Inflammatory macrophage treated with lipopolysaccharide for 4 hours (primary cell): ENCODE results near the gene SCAF4.
A peak's percentile ranks its signal among the peaks of the same experiment; 100 is the strongest.
"Not testable (repeated sequence)": the region's sequence is repeated elsewhere in the genome, so short reads cannot be mapped to it uniquely, and the experiment has no call there.

ENCODE experiments used
- DNase-seq: peaks from one replicate; pipeline ENCODE4 v3.0.0-alpha.2; 2020

SCAF4 gene

DNA sequence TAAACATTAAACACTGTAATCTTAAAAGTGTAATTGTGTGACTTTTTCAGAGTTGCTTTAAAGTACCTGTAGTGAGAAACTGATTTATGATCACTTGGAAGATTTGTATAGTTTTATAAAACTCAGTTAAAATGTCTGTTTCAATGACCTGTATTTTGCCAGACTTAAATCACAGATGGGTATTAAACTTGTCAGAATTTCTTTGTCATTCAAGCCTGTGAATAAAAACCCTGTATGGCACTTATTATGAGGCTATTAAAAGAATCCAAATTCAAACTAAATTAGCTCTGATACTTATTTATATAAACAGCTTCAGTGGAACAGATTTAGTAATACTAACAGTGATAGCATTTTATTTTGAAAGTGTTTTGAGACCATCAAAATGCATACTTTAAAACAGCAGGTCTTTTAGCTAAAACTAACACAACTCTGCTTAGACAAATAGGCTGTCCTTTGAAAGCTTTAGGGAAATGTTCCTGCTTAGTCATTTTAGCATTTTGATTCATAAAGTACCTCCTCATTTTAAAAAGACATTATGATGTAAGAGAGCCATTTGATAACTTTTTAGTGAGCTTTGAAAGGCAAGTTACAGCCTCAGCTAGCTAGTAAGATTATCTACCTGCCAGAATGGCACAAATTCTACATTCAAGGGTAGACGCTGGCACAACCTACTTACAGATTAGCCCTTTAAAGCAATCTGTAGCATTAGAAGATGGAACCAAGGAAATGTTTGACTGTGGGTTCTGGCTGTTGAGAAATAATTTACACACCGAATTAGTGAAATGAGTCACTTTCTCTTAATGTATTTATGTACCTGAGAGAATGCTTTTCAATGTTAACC is 63.0 kb downstream of the SCAF4 start:
- DNase-seq: peak; percentile 8

DNA sequence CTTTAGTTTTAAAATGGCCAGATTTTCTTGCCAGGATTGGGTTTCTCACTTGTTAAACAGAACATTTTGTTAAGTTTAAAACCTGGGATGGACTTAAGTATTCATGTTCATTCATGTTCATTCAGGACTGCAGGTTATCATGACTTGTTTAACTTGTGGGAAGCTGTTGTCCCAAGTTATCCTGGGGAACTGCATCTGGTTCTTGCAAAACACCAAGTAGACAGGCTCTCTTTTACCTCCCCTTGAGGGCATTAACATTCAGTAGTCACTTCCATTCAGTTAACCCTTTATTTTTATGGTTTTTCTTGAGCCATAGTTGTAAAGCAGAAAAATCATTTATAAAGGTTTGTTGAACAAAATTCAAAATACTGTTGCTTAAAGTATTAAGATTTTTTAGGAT is 64.3 kb downstream of the SCAF4 start:
- DNase-seq: no peak

DNA sequence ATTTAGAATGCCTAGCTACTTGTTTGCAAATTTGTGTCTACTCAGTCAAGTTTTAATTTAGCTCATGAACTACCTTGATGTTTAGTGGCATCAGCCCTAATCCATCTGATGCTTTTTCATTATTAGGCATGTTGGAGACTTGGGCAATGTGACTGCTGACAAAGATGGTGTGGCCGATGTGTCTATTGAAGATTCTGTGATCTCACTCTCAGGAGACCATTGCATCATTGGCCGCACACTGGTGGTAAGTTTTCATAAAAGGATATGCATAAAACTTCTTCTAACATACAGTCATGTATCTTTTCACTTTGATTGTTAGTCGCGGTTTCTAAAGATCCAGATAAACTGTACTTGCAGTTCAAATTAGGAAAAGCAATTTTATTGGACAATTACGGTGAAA is 64.8 kb downstream of the SCAF4 start:
- peak; percentile 63 for DNase-seq

DNA sequence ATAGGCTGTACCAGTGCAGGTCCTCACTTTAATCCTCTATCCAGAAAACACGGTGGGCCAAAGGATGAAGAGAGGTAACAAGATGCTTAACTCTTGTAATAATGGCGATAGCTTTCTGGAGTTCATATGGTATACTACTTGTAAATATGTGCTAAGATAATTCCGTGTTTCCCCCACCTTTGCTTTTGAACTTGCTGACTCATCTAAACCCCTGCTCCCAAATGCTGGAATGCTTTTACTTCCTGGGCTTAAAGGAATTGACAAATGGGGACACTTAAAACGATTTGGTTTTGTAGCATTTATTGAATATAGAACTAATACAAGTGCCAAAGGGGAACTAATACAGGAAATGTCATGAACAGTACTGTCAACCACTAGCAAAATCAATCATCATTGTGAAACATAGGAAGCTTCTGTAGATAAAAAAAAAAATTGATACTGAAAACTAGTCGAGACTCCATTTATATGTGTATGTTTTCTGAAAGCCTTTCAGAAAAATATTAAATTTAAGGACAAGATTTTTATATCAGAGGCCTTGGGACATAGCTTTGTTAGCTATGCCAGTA is 65.4 kb downstream of the SCAF4 start:
- DNase-seq: no peak

DNA sequence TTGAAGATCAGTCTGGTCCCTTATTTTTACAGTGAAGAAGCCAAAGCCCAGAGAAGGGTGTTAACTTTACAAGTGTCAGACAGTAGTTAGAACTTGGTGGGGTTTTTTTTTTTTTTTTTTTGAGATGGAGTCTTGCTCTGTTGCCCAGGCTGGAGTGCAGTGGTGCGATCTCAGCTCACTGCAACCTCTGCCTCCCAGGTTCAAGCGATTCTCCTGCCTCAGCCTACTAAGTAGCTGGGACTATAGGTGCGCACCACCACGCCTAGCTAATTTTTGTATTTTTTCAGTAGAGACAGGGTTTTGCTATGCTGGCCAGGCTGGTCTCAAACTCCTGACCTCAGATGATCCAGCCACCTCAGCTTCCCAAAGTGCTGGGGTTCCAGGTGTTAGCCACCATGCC is 66.0 kb downstream of the SCAF4 start:
- DNase-seq: not testable (repeated sequence)

DNA sequence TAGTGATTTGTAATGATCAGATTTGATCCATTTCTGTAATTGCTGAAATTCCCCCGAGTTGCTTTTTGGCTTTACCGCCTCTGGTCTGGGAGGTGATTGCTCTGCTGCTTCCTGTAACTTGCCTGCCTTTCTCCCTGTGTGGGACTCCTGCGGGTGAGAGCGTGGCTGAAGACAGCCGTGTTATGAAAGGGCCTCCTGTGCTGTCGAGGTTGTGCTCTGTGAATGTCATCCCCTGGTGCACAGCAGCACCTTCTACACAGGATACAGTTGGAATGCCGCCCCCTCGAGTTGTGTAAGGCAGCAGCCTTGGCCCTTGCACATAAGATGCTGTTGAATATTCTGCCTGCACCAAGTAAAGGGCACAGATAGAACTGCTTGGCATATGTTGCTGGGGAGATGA is 66.5 kb downstream of the SCAF4 start:
- DNase-seq: no peak

DNA sequence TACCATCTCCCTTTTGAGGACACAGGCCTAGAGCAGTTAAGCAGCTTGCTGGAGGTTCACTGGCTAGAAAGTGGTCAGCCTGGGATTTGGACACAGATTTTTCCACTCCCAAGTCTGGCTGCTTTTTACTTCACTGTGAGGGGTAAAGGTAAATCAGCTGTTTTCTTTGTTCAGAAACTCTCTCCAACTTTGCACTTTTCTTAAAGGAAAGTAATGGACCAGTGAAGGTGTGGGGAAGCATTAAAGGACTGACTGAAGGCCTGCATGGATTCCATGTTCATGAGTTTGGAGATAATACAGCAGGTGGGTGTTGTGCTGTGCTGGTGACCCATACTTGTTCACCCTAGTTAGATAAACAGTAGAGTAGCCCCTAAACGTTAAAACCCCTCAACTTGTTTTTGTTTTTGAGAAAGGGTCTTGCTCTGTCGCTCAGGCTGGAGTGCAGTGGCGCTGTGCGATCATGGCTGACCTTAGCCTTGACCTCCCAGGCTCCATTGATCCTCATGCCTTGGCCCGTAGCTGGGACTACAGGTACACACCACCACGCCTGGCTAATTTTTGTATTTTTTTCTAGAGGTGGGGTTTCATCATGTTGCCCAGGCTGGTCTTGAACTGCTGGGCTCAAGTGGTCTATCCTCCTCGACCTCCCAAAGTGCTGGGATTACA is 68.2 kb downstream of the SCAF4 start:
- no peak for DNase-seq

DNA sequence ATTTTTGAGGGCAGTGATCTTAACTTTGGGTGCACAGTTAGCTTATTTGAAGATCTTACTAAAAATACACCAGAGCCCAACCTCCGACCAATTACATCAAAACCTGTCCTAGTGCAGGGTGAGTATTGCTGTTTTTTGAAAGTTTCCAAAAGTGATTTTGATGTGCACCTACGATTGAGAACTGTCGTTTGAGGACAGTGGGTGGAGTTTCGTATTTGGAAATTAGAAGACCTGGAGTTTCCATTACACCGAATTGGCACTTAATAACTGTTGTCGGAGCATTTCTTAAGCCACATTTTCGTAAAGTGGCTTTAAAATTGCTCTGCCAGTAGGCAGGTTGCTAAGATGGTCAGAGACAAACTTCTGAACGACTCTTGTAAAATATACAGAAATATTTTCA is 71.3 kb downstream of the SCAF4 start:
- DNase-seq: no peak

DNA sequence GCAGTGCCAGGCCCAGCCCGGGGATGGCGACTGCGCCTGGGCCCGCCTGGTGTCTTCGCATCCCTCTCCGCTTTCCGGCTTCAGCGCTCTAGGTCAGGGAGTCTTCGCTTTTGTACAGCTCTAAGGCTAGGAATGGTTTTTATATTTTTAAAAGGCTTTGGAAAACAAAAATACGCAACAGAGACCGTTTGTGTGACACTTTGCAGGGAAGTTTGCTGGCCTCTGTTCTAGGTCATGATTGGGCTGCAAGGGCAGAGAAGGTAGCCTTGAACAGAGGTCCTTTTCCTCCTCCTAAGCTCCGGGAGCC is 71.7 kb downstream of the SCAF4 start:
- no peak for DNase-seq

DNA sequence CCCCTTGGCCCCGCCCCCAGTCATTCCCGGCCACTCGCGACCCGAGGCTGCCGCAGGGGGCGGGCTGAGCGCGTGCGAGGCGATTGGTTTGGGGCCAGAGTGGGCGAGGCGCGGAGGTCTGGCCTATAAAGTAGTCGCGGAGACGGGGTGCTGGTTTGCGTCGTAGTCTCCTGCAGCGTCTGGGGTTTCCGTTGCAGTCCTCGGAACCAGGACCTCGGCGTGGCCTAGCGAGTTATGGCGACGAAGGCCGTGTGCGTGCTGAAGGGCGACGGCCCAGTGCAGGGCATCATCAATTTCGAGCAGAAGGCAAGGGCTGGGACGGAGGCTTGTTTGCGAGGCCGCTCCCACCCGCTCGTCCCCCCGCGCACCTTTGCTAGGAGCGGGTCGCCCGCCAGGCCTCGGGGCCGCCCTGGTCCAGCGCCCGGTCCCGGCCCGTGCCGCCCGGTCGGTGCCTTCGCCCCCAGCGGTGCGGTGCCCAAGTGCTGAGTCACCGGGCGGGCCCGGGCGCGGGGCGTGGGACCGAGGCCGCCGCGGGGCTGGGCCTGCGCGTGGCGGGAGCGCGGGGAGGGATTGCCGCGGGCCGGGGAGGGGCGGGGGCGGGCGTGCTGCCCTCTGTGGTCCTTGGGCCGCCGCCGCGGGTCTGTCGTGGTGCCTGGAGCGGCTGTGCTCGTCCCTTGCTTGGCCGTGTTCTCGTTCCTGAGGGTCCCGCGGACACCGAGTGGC is 72.2 kb downstream of the SCAF4 start, which contains the start of gene SOD1:
Gene SOD1, plus strand, starts transcription at position 158 of the 723 bp plus-strand sequence. Its CDS starts 77 bp downstream, at position 235.
- DNase-seq: peak; percentile 93

DNA sequence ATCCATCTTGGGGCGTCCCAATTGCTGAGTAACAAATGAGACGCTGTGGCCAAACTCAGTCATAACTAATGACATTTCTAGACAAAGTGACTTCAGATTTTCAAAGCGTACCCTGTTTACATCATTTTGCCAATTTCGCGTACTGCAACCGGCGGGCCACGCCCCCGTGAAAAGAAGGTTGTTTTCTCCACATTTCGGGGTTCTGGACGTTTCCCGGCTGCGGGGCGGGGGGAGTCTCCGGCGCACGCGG is 72.7 kb downstream of the SCAF4 start:
- DNase-seq: no peak

DNA sequence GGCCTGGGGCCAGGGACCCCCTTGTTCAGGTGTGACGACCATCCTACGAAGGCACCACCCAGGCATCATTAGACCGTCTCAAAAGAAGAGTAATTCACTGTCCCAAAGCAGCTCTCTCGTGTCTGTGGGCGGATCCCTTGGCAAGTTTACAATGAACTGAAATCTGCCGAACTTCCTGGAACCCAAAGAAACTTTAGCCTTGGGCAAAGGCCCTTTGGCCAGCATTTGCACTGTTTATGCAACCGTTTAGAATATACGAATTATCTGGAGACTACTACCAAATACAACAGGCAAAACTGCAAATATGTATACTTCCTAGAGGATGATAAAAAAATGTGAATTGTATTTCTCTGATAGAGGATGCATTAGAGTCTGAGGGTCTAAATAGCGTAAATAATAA is 73.9 kb downstream of the SCAF4 start:
- DNase-seq: no peak

DNA sequence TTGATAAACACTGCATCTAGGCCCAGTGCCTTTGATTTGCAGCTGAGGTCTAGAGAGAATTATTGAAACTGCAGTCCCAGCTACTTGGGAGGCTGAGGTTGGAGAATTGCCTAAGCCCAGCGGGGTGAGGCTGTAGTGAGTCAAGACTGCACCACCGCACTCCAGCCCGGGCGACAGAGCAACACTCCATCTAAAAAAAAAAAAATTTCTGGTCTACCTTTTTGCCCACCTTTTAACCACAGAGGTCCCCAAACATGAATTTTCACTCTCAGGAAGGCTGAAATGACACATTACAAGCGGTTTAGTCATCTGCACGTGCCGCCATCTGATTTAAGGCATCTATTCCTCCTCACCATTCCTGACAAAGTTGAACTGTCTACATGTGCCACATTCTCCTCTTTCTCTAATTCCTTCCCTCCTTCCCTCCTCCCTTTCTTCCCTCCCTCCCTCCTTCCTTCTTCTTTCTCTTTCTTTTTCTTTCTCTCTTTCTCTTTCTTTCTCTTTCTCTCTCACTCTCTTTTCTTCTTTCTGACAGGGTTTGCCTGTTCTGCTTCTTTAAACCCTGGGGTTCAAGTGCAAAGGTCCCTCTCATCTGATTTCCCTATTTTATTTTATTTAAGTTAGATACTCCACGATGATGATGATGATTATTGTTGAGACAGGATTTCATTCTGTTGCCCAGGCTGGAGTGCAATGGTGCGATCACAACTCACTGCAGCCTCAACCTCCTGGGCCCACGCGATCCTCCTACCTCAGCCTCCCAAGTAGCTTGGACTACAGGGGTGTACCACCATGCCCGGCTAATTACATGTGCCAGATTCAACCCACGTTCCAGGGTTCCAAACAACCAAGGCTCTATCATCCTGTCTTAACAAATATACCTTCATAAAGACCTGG is 75.5 kb downstream of the SCAF4 start:
- no peak for DNase-seq

DNA sequence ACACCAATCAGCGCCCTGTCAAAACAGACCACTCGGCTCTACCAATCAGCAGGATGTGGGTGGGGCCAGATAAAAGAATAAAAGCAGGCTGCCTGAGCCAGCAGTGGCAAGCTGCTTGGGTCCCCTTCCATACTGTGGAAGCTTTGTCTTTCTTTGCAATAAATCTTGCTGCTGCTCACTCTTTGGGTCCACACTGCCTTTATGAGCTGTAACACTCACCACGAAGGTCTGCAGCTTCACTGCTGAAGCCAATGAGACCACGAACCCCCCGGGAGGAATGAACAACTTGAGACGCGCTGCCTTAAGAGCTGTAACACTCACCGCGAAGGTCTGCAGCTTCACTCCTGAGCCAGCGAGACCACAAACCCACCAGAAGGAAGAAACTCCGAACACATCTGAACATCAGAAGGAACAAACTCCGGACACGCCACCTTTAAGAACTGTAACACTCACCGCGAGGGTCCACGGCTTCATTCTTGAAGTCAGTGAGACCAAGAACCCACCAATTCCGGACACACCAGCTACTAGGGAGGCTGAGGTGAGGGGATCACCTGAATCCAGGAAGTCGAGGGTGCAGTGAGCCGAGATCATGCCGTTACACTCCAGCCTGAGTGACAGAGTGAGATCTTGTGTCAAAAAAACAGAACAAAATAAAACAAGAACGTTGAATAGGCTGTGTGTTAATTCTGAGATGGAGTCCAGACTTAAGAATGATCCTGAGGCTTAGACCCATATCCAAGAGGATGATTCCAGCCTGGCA is 76.9 kb downstream of the SCAF4 start:
- DNase-seq: not testable (repeated sequence)

DNA sequence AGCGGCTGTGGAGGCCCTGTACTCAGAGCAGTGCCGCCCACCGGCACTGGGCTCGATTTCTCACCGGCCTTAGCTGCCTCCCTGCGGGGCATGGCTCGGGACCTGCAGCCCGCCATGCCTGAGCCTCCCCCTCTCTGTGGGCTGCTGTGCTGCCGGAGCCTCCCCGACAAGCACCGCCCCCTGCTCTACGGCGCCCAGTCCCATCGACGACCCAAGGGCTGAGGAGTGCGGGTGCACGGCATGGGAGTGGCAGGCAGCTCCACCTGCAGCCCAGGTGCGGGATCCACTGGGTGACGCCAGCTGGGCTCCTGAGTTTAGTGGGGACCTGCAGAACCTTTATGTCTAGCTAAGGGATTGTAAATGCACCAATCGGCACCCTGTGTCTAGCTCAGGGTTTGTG is 77.6 kb downstream of the SCAF4 start:
- DNase-seq: no peak

DNA sequence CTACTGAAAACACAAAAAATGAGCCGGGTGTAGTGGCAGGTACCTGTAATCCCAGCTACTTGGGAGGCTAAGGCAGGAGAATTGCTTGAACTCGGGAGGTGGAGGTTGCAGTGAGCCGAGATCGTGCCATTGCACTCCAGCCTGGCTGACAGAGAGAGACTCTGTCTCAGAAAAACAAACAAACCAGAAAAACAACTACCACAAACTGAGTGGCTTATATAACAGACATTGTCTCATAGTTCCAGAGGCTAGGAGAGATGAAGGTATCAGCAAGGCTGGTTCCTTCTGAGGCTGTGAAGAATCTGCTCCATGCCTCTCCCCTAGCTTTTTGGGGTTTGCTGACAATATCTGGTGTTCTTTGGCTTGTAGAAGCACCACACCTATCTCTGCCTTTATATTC is 80.4 kb downstream of the SCAF4 start:
- DNase-seq: not testable (repeated sequence)

DNA sequence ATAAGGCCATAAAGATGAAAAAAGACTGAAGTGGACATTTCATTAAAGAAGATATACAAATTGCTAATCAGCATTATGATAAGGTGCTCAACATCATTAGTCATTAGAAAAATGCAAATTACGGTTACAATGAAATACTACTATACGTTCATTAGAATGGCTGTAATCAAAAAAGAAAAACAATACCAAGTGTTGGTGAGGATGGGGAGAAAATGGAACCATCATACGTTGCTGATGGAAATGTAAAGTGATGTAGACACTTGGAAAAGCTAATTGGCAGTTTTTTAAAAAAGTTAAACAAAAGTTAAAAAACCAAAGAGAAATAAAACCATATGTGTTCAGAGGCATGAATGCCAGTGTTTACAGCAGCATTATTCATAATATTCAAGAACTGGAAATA is 81.0 kb downstream of the SCAF4 start:
- DNase-seq: no peak

DNA sequence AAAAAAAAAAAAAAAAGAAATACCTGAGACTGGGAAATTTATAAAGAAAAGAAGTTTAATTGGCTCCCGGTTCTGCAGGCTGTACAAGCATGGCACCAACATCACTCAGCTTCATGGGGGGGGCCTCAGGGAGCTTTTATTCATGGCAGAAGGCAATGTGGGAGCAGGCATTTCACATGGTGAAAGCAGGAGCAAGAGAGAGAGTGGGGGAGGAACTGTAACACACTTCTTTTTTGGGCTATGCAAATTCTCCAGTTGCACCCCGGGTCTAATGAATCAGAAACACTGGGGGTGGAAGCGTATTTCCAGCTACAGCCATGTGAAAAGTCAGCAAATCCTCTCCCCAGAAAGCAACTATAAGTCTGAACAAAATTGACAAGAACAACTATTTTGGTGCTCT is 84.3 kb downstream of the SCAF4 start:
- DNase-seq: no peak

DNA sequence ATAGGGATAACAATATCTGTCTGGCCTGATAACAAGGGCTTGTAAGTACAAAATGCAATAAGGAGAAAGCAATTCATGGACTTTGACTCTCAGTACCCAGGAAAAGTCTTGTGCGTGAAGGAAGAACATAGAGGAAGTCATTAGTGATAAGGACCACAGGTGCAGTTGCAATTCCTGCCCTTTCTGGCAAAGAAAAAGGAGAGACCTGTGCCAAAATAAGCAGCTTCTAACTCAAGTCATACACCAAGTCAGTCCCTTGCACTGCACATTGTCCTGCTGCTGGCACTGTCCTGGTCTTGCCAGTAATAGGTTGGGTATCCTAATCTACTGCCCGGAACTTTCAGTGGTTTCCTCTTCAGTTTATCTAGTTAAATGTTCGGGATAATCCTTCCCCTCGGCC is 87.3 kb downstream of the SCAF4 start:
- no peak for DNase-seq

DNA sequence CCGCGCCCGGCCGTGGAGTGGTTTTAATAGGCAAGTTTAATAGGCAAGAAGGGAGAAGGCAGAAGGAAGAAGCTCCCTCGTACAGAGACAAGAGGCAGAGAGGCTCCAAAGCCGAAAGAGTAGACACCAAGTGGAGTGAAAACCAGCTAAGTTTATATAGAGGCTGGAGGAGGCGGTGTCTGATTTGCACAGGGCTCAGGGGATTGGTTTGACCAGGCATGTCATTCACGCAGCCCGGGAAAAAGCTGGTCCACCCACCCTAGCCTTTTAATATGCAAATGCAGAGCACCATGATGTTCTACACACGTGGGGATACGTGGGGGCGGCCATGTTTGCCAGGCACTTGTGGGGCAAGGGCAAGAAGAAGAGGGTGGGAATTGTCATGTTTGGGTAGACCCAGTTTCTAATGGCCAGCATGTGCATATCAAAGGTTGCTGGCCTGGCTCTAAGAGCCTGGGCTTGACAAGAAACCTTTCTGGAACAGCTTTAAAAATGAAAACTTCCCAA is 90.4 kb downstream of the SCAF4 start:
- DNase-seq: no peak

DNA sequence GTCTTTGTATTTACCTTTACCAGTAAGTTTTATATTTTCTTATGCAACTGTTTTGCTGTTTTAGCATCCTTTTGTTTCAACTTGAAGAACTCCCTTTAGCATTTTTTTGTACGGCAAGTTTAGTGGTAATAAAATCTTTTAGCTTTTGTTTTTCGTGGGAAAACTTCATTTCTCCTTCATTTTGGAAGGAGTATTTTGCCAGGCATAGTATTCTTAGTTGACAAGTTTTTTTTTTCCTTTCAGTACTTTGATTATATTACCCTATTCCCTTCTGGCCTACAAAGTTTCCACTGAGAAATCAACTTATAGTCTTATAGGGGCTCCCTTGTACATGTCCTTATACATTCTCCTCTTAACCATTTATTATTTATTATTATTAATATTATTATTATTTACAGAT is 95.0 kb downstream of the SCAF4 start:
- no peak for DNase-seq

DNA sequence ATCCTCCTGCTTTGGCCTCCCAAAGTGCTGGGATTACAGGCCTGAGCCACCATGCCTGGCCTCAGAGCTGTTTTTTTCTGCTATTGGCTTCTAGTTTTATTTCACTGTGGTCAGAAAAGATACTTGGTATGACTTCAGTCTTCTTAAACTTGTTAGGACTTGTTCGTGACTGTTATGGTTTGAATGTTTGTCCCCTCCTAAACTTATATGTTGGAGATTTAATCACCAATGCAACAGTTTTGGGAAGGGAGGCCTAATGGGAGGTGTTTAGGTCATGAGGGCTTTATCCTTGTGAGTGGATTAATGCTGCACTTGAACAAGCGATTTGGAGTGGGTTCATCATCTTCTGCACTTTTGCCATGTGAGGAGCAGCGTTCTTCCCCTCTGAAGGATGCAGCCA is 96.9 kb downstream of the SCAF4 start:
- no peak for DNase-seq
